ENCODE measurements around the gene RAB27B.

DNA sequence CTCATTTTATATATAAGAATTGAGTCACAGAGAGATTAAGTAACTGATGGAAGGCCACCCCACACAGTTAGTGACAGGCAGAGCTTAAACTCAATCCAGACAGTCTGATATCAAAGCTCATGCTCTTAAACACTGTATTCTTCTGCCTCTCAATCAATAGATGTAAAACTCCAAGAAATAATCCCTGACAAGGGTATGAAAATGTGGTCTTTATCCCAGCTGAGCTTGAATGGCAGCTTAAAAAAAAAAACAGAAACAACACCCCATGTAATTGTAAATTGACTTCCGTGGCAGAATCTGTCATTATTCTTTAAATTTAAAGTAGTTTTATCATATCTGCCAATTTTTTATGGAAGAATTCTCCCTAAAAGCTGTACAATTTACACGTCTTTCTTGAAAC, 60.1 kb downstream of the RAB27B start:
- TF ChIP-seq, protein P1, sequence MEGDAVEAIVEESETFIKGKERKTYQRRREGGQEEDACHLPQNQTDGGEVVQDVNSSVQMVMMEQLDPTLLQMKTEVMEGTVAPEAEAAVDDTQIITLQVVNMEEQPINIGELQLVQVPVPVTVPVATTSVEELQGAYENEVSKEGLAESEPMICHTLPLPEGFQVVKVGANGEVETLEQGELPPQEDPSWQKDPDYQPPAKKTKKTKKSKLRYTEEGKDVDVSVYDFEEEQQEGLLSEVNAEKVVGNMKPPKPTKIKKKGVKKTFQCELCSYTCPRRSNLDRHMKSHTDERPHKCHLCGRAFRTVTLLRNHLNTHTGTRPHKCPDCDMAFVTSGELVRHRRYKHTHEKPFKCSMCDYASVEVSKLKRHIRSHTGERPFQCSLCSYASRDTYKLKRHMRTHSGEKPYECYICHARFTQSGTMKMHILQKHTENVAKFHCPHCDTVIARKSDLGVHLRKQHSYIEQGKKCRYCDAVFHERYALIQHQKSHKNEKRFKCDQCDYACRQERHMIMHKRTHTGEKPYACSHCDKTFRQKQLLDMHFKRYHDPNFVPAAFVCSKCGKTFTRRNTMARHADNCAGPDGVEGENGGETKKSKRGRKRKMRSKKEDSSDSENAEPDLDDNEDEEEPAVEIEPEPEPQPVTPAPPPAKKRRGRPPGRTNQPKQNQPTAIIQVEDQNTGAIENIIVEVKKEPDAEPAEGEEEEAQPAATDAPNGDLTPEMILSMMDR (conservative IDR thresholded peaks at IDR 0.05; ENCODE audit: low read depth, low read length): no peak
- TF ChIP-seq EZH2 (IDR thresholded peaks at IDR 0.05; ENCODE audit: low read length, unreplicated experiment): no peak
